Measurements from ENCODE around the gene VIPAS39. TPM values are rescaled to one million over a fixed set of nuclear protein-coding genes. Genes with fewer than 3 reads are reported as not detected.

VIPAS39 gene
- total and polyA plus RNA-seq, 4 donors, result 7.7 to 22.8 (median 14.1) TPM

- no peaks in the 10 kb centered on the region for H3K4me1 ChIP-seq (ENCODE audit: control insufficient read depth in 5 of 5, insufficient read depth in 5 of 5, low read length in 5 of 5)
- WGBS, 2 donors, result 68 to 76% methylated on average over 9 of the region's 9 CpGs
- ATAC-seq (ENCODE audit: insufficient read depth, low FRiP score) (no peak), DNase-seq (peak in 1 of 3 donors; percentile 40)
- H3K27ac ChIP-seq (ENCODE audit: low read depth in 1 of 2, low read length in 1 of 2), result no peak overlapping the region
- TF ChIP-seq CTCF (IDR thresholded peaks at IDR 0.05; ENCODE audit: control extremely low read depth, extremely low read depth), result no peak
- H3K27me3 ChIP-seq (ENCODE audit: control insufficient read depth in 3 of 3, insufficient read depth in 3 of 3, low read length in 2 of 3), result no peaks in the 10 kb centered on the region
- no peaks in the 10 kb centered on the region for H3K9me3 ChIP-seq (ENCODE audit: control insufficient read depth in 4 of 4, insufficient read depth in 3 of 4, low read length in 3 of 4)
- no peak overlapping the region for H3K4me3 ChIP-seq
- H3K36me3 ChIP-seq (ENCODE audit: control insufficient read depth in 4 of 4, insufficient read depth in 4 of 4, low read length in 4 of 4), result peaks cover 0 to 2% (median 1%) of the 10 kb centered on the region in 4 donors
- no peak overlapping the region for H3K9ac ChIP-seq (ENCODE audit: insufficient read depth in 1 of 2, low read length in 2 of 2)
Measured at GRCh38 chr14:77474479-77475177, 17.2 kb upstream of the VIPAS39 start.

DNA sequence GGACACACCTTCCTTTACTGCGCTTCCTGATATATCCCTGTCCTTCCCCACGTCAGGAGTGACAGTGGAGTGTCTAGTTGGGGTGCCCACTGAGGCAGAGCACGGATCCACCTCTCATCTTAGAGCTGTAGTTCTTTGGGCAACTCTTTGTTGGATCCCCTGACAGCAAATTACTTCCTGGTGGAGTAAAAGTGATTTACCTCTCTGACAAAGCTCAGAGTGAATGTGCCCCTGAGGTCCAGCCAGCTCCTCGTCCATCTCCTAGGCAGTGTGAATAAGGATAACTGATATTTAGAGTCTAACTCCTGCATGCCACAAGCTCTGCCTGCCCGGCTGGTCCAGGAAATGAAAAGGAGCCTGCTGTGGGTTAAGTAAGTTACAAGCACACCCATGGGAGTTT, 16.5 kb upstream of the VIPAS39 start:
- H3K27me3 ChIP-seq (ENCODE audit: control insufficient read depth in 3 of 3, insufficient read depth in 3 of 3, low read length in 2 of 3), result no peaks in the 10 kb centered on the region
- no peak for DNase-seq
- H3K27ac ChIP-seq (ENCODE audit: low read depth in 1 of 2, low read length in 1 of 2), result no peak overlapping the region
- H3K4me1 ChIP-seq (ENCODE audit: control insufficient read depth in 5 of 5, insufficient read depth in 5 of 5, low read length in 5 of 5), result no peaks in the 10 kb centered on the region
- peaks cover 0 to 9% (median 5%) of the 10 kb centered on the region in 4 donors for H3K36me3 ChIP-seq (ENCODE audit: control insufficient read depth in 4 of 4, insufficient read depth in 4 of 4, low read length in 4 of 4)
- no peak for ATAC-seq (ENCODE audit: insufficient read depth, low FRiP score)
- 69 to 78% methylated on average over 5 of the region's 5 CpGs for WGBS, 2 donors
- H3K9ac ChIP-seq (ENCODE audit: insufficient read depth in 1 of 2, low read length in 2 of 2), result no peak overlapping the region
- no peak overlapping the region for H3K4me3 ChIP-seq
- peaks cover 0 to 2% (median 0%) of the 10 kb centered on the region in 4 donors for H3K9me3 ChIP-seq (ENCODE audit: control insufficient read depth in 4 of 4, insufficient read depth in 3 of 4, low read length in 3 of 4)
- TF ChIP-seq CTCF (IDR thresholded peaks at IDR 0.05; ENCODE audit: control extremely low read depth, extremely low read depth), result no peak

DNA sequence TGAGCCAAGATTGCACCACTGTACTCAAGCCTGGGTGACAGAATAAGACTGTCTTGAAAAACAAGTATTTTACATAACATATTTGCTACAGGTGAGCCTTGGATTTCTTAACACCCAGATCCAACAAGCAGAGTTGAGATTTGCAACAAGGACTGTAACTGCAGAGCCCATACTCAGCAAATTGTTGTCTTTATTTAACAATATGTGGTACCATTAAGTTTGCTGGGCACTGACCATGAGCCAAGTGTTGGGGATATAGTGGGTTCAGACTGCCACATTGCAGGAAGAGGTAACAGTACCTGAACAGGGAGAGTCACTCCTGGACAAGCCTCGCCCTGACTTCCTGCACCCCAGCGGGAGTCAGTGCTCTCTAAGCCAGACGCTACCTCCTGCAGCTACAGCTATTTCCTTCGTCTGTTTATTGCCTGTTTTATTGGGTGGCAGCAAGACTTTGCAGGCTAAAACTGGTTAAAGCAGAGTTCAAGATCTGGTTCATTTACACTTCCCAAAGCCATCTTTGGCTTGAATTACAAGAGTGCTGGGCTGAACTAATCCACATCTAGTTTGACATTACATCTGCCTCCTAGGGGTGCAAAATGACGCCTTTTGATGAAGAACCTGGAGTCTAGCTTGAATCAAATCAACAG, 12.9 kb upstream of the VIPAS39 start:
- ATAC-seq (ENCODE audit: insufficient read depth, low FRiP score), result no peak
- Histone ChIP-seq H3K27me3 (ENCODE audit: control insufficient read depth in 3 of 3, insufficient read depth in 3 of 3, low read length in 2 of 3) (no peaks in the 10 kb centered on the region), H3K9me3 (ENCODE audit: control insufficient read depth in 4 of 4, insufficient read depth in 3 of 4, low read length in 3 of 4) (peaks cover 0 to 3% (median 0%) of the 10 kb centered on the region in 4 donors), H3K9ac (ENCODE audit: insufficient read depth in 1 of 2, low read length in 2 of 2) (no peak overlapping the region), H3K36me3 (ENCODE audit: control insufficient read depth in 4 of 4, insufficient read depth in 4 of 4, low read length in 4 of 4) (peaks cover 11 to 34% (median 16%) of the 10 kb centered on the region in 4 donors), H3K27ac (ENCODE audit: low read depth in 1 of 2, low read length in 1 of 2) (no peak overlapping the region), H3K4me3 (no peak overlapping the region), H3K4me1 (ENCODE audit: control insufficient read depth in 5 of 5, insufficient read depth in 5 of 5, low read length in 5 of 5) (no peaks in the 10 kb centered on the region)
- TF ChIP-seq CTCF (IDR thresholded peaks at IDR 0.05; ENCODE audit: control extremely low read depth, extremely low read depth), result no peak
- no peak for DNase-seq
- WGBS, 2 donors, result 88% methylated on average over 5 of the region's 5 CpGs
